Measurements from ENCODE around the gene ZNF93.

GRCh38 chr19:19914596-19914995, 13.8 kb downstream of the ZNF93 start:
- TF ChIP-seq POLR2A (IDR thresholded peaks at IDR 0.05), result no peak
- TF ChIP-seq, protein P1, sequence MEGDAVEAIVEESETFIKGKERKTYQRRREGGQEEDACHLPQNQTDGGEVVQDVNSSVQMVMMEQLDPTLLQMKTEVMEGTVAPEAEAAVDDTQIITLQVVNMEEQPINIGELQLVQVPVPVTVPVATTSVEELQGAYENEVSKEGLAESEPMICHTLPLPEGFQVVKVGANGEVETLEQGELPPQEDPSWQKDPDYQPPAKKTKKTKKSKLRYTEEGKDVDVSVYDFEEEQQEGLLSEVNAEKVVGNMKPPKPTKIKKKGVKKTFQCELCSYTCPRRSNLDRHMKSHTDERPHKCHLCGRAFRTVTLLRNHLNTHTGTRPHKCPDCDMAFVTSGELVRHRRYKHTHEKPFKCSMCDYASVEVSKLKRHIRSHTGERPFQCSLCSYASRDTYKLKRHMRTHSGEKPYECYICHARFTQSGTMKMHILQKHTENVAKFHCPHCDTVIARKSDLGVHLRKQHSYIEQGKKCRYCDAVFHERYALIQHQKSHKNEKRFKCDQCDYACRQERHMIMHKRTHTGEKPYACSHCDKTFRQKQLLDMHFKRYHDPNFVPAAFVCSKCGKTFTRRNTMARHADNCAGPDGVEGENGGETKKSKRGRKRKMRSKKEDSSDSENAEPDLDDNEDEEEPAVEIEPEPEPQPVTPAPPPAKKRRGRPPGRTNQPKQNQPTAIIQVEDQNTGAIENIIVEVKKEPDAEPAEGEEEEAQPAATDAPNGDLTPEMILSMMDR (IDR thresholded peaks at IDR 0.05 in 4 of 5, conservative IDR thresholded peaks at IDR 0.05 in 1 of 5), result no peak
